DOHH2 (cell line): ENCODE results near the gene KCNJ14.
A peak's percentile ranks its signal among the peaks of the same experiment; 100 is the strongest.

Source experiments
- H3F3A ChIP-seq: fragments of 200-600 bp; sonication (generic), shearing (Covaris generic); 2 replicates; pipeline ENCODE4 v1.6.0; 2016; ENCODE audit warnings: antibody characterized with exemption, mild to moderate bottlenecking; ENCODE audit not compliant: control insufficient read depth, insufficient read depth
- H3K27ac ChIP-seq: fragments of 200-600 bp; sonication (generic); 2 replicates; pipeline ENCODE4 v1.5.1; 2014; ENCODE audit warnings: low read depth, mild to moderate bottlenecking, low read length, moderate library complexity
- H3K27me3 ChIP-seq: fragments of 200-600 bp; sonication (generic); 2 replicates; pipeline ENCODE4 v1.6.1; 2014; ENCODE audit warnings: mild to moderate bottlenecking, low read length, mixed read lengths; ENCODE audit not compliant: control insufficient read depth
- H3K36me3 ChIP-seq: fragments of 200-600 bp; sonication (generic); 2 replicates; pipeline ENCODE4 v1.6.1; 2014; ENCODE audit warnings: mild to moderate bottlenecking, low read length, moderate library complexity, mixed read lengths; ENCODE audit not compliant: control insufficient read depth
- H3K4me1 ChIP-seq: fragments of 200-600 bp; sonication (generic); 2 replicates; pipeline ENCODE4 v1.6.1; 2014; ENCODE audit warnings: mild to moderate bottlenecking, low read length, mixed read lengths; ENCODE audit not compliant: control insufficient read depth
- H3K4me2 ChIP-seq: fragments of 200-600 bp; sonication (generic); 2 replicates; pipeline ENCODE4 v1.6.0; 2014; ENCODE audit warnings: mild to moderate bottlenecking, low read length, moderate library complexity
- H3K4me3 ChIP-seq: fragments of 200-600 bp; sonication (generic); 2 replicates; pipeline ENCODE4 v1.5.1; 2014; ENCODE audit warnings: mild to moderate bottlenecking, low read length, mixed read lengths
- H3K79me2 ChIP-seq: fragments of 200-600 bp; sonication (generic); 2 replicates; pipeline ENCODE4 v1.6.1; 2014; ENCODE audit warnings: mild to moderate bottlenecking, low read length, mixed read lengths; ENCODE audit not compliant: control insufficient read depth
- H3K9me2 ChIP-seq: fragments of 200-600 bp; sonication (generic); replicated peaks from 2 replicates; pipeline ENCODE4 v1.6.1; 2014; ENCODE audit warnings: mild to moderate bottlenecking, low read length, mixed read lengths; ENCODE audit not compliant: control insufficient read depth
- H3K9me3 ChIP-seq: fragments of 200-600 bp; sonication (generic); 2 replicates; pipeline ENCODE4 v1.6.1; 2014; ENCODE audit warnings: antibody characterized with exemption, low read length, mixed read lengths; ENCODE audit not compliant: control insufficient read depth, insufficient read depth
- H4K20me1 ChIP-seq: fragments of 200-600 bp; sonication (generic); 2 replicates; pipeline ENCODE4 v1.6.0; 2014; ENCODE audit warnings: low read depth, mild to moderate bottlenecking, antibody characterized with exemption, low read length, moderate library complexity; ENCODE audit not compliant: control insufficient read depth, insufficient read depth
- CTCF ChIP-seq: fragments of 200-600 bp; sonication (generic); IDR thresholded peaks from one replicate; pipeline ENCODE4 v1.5.1; 2014; ENCODE audit warnings: antibody characterized with exemption, mild to moderate bottlenecking, low read depth, low read length; ENCODE audit not compliant: poor library complexity, severe bottlenecking
- EZH2phosphoT487 ChIP-seq: fragments of 200-600 bp; sonication (generic); IDR thresholded peaks from 2 replicates; pipeline ENCODE4 v1.6.1; 2017; ENCODE audit warnings: borderline replicate concordance, mild to moderate bottlenecking, antibody characterized with exemption, low read length, moderate library complexity, mixed read lengths

Gene KCNJ14

GRCh38 chr19:48493718-48494401 lies 38.5 kb downstream of the KCNJ14 start:
- Histone ChIP-seq H4K20me1 (no peaks in the 10 kb centered on the region), H3K79me2 (no peaks in the 10 kb centered on the region), H3K4me1 (peaks cover 35% of the 10 kb centered on the region), H3K4me2 (peak overlapping the region; percentile 61), H3K27me3 (peaks cover 43% of the 10 kb centered on the region), H3K9me2 (no peaks in the 10 kb centered on the region), H3K4me3 (peak overlapping the region; percentile 66), H3K27ac (no peak overlapping the region), H3F3A (peaks cover 5% of the 10 kb centered on the region; the same call in 1 of the 2 replicates), H3K9me3 (no peaks in the 10 kb centered on the region), H3K36me3 (no peaks in the 10 kb centered on the region)
- TF ChIP-seq EZH2phosphoT487 (no peak), CTCF (no peak)

- H3K27ac ChIP-seq = no peak overlapping the region
- no peaks in the 10 kb centered on the region for H3K9me3 ChIP-seq
- peaks cover 39% of the 10 kb centered on the region for H3K27me3 ChIP-seq
- TF ChIP-seq CTCF = no peak
- TF ChIP-seq EZH2phosphoT487 = no peak
- no peaks in the 10 kb centered on the region for H4K20me1 ChIP-seq
- peaks cover 25% of the 10 kb centered on the region for H3K4me1 ChIP-seq
- H3K4me3 ChIP-seq = no peak overlapping the region
- no peaks in the 10 kb centered on the region for H3K36me3 ChIP-seq
- no peaks in the 10 kb centered on the region for H3K79me2 ChIP-seq
- peaks cover 5% of the 10 kb centered on the region; the same call in 1 of the 2 replicates for H3F3A ChIP-seq
- H3K9me2 ChIP-seq = no peaks in the 10 kb centered on the region
- no peak overlapping the region for H3K4me2 ChIP-seq
These were observed 40.0 kb downstream of the KCNJ14 start for GRCh38 chr19:48495396-48495795.

GRCh38 chr19:48496959-48497727 lies 41.8 kb downstream of the KCNJ14 start:
- Histone ChIP-seq H3K4me3 (no peak overlapping the region), H3K4me1 (peaks cover 21% of the 10 kb centered on the region), H3F3A (peaks cover 5% of the 10 kb centered on the region; the same call in 1 of the 2 replicates), H3K79me2 (no peaks in the 10 kb centered on the region), H4K20me1 (no peaks in the 10 kb centered on the region), H3K9me3 (no peaks in the 10 kb centered on the region), H3K27ac (no peak overlapping the region), H3K36me3 (no peaks in the 10 kb centered on the region), H3K9me2 (no peaks in the 10 kb centered on the region), H3K4me2 (no peak overlapping the region), H3K27me3 (peaks cover 33% of the 10 kb centered on the region)
- TF ChIP-seq CTCF (no peak), EZH2phosphoT487 (no peak)
